ENCODE measurements around the gene TAT. TPM values are rescaled to one million over a fixed set of nuclear protein-coding genes. Genes with fewer than 3 reads are reported as not detected.
A peak's percentile ranks its signal among the peaks of the same experiment; 100 is the strongest.

TAT gene
- total and polyA plus RNA-seq, 2 experiments from 2014 or later = not detected

- H2AFZ ChIP-seq = no peak overlapping the region
- DNase-seq = peak; percentile 65
- no peaks in the 10 kb centered on the region for H3K79me2 ChIP-seq (ENCODE audit: insufficient read depth)
- 28 to 33% methylated on average over 6 of the region's 6 CpGs for WGBS, 2 experiments (ENCODE audit: low coverage in 1 of 2, low lambda C conversion rate in 2 of 2, missing lambda C conversion rate in 2 of 2)
- H3K9me2 ChIP-seq (ENCODE audit: insufficient read depth) = no peaks in the 10 kb centered on the region
- no peaks in the 10 kb centered on the region for H3K36me3 ChIP-seq (ENCODE audit: low read depth)
- no peak overlapping the region for H3K9ac ChIP-seq
- no peaks in the 10 kb centered on the region for H3K4me1 ChIP-seq (ENCODE audit: insufficient read depth)
- no peaks in the 10 kb centered on the region for H3F3A ChIP-seq (ENCODE audit: insufficient read depth)
- H3K27me3 ChIP-seq (replicated peaks; ENCODE audit: insufficient read depth) = peaks cover 4% of the 10 kb centered on the region
- in situ Hi-C loops (cut with MboI) = no loop called here
- H3K4me2 ChIP-seq (ENCODE audit: unreplicated experiment) = no peak overlapping the region
- TF ChIP-seq EZH2 (IDR thresholded peaks at IDR 0.05; ENCODE audit: insufficient read depth, poor library complexity, severe bottlenecking) = no peak
- no peak for TF ChIP-seq EZH2phosphoT487 (IDR thresholded peaks at IDR 0.05; ENCODE audit: insufficient read depth, low read depth)
- H3K4me3 ChIP-seq = no peak overlapping the region
- no peaks in the 10 kb centered on the region for H3K9me3 ChIP-seq (ENCODE audit: low read depth)
- H3K27ac ChIP-seq = no peak overlapping the region
- H4K20me1 ChIP-seq (ENCODE audit: insufficient read depth) = no peaks in the 10 kb centered on the region
These were observed 39.2 kb downstream of the TAT start for GRCh38 chr16:71537643-71538042.

GRCh38 chr16:71536752-71537499 lies 40.0 kb downstream of the TAT start:
- Histone ChIP-seq H3K9me3 (ENCODE audit: low read depth) (no peaks in the 10 kb centered on the region), H3K36me3 (ENCODE audit: low read depth) (no peaks in the 10 kb centered on the region), H4K20me1 (ENCODE audit: insufficient read depth) (no peaks in the 10 kb centered on the region), H3K4me2 (ENCODE audit: unreplicated experiment) (no peak overlapping the region), H3K9ac (no peak overlapping the region), H3F3A (ENCODE audit: insufficient read depth) (no peaks in the 10 kb centered on the region), H3K27me3 (replicated peaks; ENCODE audit: insufficient read depth) (peaks cover 4% of the 10 kb centered on the region), H3K4me1 (ENCODE audit: insufficient read depth) (no peaks in the 10 kb centered on the region), H2AFZ (no peak overlapping the region), H3K9me2 (ENCODE audit: insufficient read depth) (no peaks in the 10 kb centered on the region), H3K4me3 (no peak overlapping the region), H3K79me2 (ENCODE audit: insufficient read depth) (no peaks in the 10 kb centered on the region), H3K27ac (no peak overlapping the region)
- 74 to 78% methylated on average over 28 of the region's 28 CpGs for WGBS, 2 experiments (ENCODE audit: low coverage in 1 of 2, low lambda C conversion rate in 2 of 2, missing lambda C conversion rate in 2 of 2)
- no peak for TF ChIP-seq EZH2 (IDR thresholded peaks at IDR 0.05; ENCODE audit: insufficient read depth, poor library complexity, severe bottlenecking)
- TF ChIP-seq EZH2phosphoT487 (IDR thresholded peaks at IDR 0.05; ENCODE audit: insufficient read depth, low read depth) = no peak
- DNase-seq = no peak
- in situ Hi-C loops (cut with MboI) = no loop called here

DNA sequence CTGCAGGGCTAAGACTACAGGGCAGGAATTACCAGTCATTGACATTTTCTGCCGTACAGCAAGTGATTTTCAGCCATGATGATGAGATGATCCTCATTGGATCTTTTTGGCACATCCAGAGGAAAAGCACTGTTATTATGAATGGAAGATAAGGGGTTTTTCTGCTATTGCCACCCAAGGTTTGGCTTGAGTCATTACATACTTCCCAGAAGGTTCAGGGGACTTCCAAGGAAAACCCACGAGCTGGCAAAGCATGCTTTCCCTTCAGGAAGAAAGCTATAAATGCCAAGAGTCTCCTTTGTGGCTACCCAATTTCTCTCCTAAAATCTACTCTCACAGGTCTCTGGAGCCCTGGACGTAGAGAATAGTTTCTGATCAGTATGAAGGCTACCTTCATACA lies 44.5 kb downstream of the TAT start:
- H3F3A ChIP-seq (ENCODE audit: insufficient read depth) = no peaks in the 10 kb centered on the region
- H4K20me1 ChIP-seq (ENCODE audit: insufficient read depth) = no peaks in the 10 kb centered on the region
- no peak for DNase-seq
- no peak overlapping the region for H3K27ac ChIP-seq
- H3K27me3 ChIP-seq (replicated peaks; ENCODE audit: insufficient read depth) = no peaks in the 10 kb centered on the region
- no peaks in the 10 kb centered on the region for H3K9me2 ChIP-seq (ENCODE audit: insufficient read depth)
- no peaks in the 10 kb centered on the region for H3K4me1 ChIP-seq (ENCODE audit: insufficient read depth)
- H3K4me2 ChIP-seq (ENCODE audit: unreplicated experiment) = no peak overlapping the region
- no peaks in the 10 kb centered on the region for H3K79me2 ChIP-seq (ENCODE audit: insufficient read depth)
- no peak overlapping the region for H3K4me3 ChIP-seq
- in situ Hi-C loops (cut with MboI) = no loop called here
- 35 to 43% methylated on average over 3 of the region's 3 CpGs for WGBS, 2 experiments (ENCODE audit: low coverage in 1 of 2, low lambda C conversion rate in 2 of 2, missing lambda C conversion rate in 2 of 2)
- H3K9ac ChIP-seq = no peak overlapping the region
- no peaks in the 10 kb centered on the region for H3K36me3 ChIP-seq (ENCODE audit: low read depth)
- H2AFZ ChIP-seq = no peak overlapping the region
- H3K9me3 ChIP-seq (ENCODE audit: low read depth) = no peaks in the 10 kb centered on the region
- TF ChIP-seq EZH2phosphoT487 (IDR thresholded peaks at IDR 0.05; ENCODE audit: insufficient read depth, low read depth) = no peak

- Histone ChIP-seq H4K20me1 (ENCODE audit: insufficient read depth) (no peaks in the 10 kb centered on the region), H3K9ac (no peak overlapping the region), H3K27ac (no peak overlapping the region), H3K9me3 (ENCODE audit: low read depth) (no peaks in the 10 kb centered on the region), H3K4me1 (ENCODE audit: insufficient read depth) (peaks cover 11% of the 10 kb centered on the region), H3K79me2 (ENCODE audit: insufficient read depth) (no peaks in the 10 kb centered on the region), H3K27me3 (replicated peaks; ENCODE audit: insufficient read depth) (no peaks in the 10 kb centered on the region), H3K4me3 (no peak overlapping the region), H3K36me3 (ENCODE audit: low read depth) (no peaks in the 10 kb centered on the region), H2AFZ (no peak overlapping the region), H3K9me2 (ENCODE audit: insufficient read depth) (no peaks in the 10 kb centered on the region), H3K4me2 (ENCODE audit: unreplicated experiment) (no peak overlapping the region), H3F3A (ENCODE audit: insufficient read depth) (no peaks in the 10 kb centered on the region)
- no peak for DNase-seq
- 53% methylated on average over 4 of the region's 4 CpGs for WGBS, 2 experiments (ENCODE audit: low coverage in 1 of 2, low lambda C conversion rate in 2 of 2, missing lambda C conversion rate in 2 of 2)
- in situ Hi-C loops (cut with MboI) = no loop called here
- TF ChIP-seq EZH2phosphoT487 (IDR thresholded peaks at IDR 0.05; ENCODE audit: insufficient read depth, low read depth) = no peak
- TF ChIP-seq EZH2 (IDR thresholded peaks at IDR 0.05; ENCODE audit: insufficient read depth, poor library complexity, severe bottlenecking) = no peak
These were observed 48.0 kb downstream of the TAT start for GRCh38 chr16:71528863-71529262.

All from GM23248 (cell line).